PC-9 (cell line): ENCODE data around the gene NUDT3. TPM values are rescaled to one million over a fixed set of nuclear protein-coding genes. Genes with fewer than 3 reads are reported as not detected.

ENCODE experiments used
- BruUV-seq: library from RNA; stranded (reverse); fragments of 400-500 nt; replicated peaks from 2 replicates; lab custom pipeline; 2021; lab: Mats Ljungman, UMichigan
- CTCF ChIA-PET: fragments of 300-600 bp; sonication (Branson Sonifier 250); formaldehyde crosslinking; loops from one replicate; lab custom pipeline; 2022; ENCODE audit warnings: antibody characterized with exemption; lab: Charles Lee
- POLR2A ChIA-PET: fragments of 300-600 bp; sonication (Branson Sonifier 250); formaldehyde crosslinking; loops from one replicate; lab custom pipeline; 2022; ENCODE audit warnings: antibody characterized with exemption; ENCODE audit not compliant: unreplicated experiment; lab: Charles Lee
- DNase-seq, 2 experiments: peaks; one replicate each; pipeline versions ENCODE4 v3.0.0 to v3.0.0-alpha.2; 2015 to 2022; ENCODE audit warnings: mixed read lengths in 1 of 2
- H2AFZ ChIP-seq: fragments of 200-600 bp; sonication (generic); 2 replicates; pipeline ENCODE4 v1.8.1; 2017; ENCODE audit warnings: antibody characterized with exemption
- H3F3A ChIP-seq: fragments of 200-600 bp; sonication (generic); 2 replicates; pipeline ENCODE4 v1.8.1; 2017; ENCODE audit warnings: antibody characterized with exemption, mild to moderate bottlenecking, low read depth; ENCODE audit not compliant: insufficient read depth
- H3K27ac ChIP-seq: fragments of 200-600 bp; sonication (generic); 2 replicates; pipeline ENCODE4 v1.6.1; 2016; ENCODE audit warnings: mixed run types
- H3K27me3 ChIP-seq: fragments of 200-600 bp; sonication (generic); 2 replicates; pipeline ENCODE4 v1.6.1; 2016; ENCODE audit warnings: low read depth, mixed run types; ENCODE audit not compliant: insufficient read depth
- H3K36me3 ChIP-seq: fragments of 200-600 bp; sonication (generic); 2 replicates; pipeline ENCODE4 v1.6.1; 2016; ENCODE audit warnings: low read depth, mixed run types
- H3K4me1 ChIP-seq: fragments of 200-600 bp; sonication (generic); replicated peaks from 2 replicates; pipeline ENCODE4 v1.6.1; 2016; ENCODE audit warnings: mixed run types; ENCODE audit not compliant: insufficient read depth
- H3K4me2 ChIP-seq: fragments of 200-600 bp; sonication (generic); 2 replicates; pipeline ENCODE4 v1.6.1; 2017; ENCODE audit warnings: mixed run types
- H3K4me3 ChIP-seq: fragments of 200-600 bp; sonication (generic); 2 replicates; pipeline ENCODE4 v1.6.1; 2016; ENCODE audit warnings: mixed run types
- H3K79me2 ChIP-seq: fragments of 200-600 bp; sonication (generic); 2 replicates; pipeline ENCODE4 v1.6.1; 2017; ENCODE audit warnings: low read depth, mixed run types
- H3K9me2 ChIP-seq: fragments of 200-600 bp; sonication (generic); 2 replicates; pipeline ENCODE4 v1.8.1; 2017; ENCODE audit warnings: mild to moderate bottlenecking; ENCODE audit not compliant: insufficient read depth
- H3K9me3 ChIP-seq: fragments of 200-600 bp; sonication (generic); 2 replicates; pipeline ENCODE4 v1.8.1; 2016; ENCODE audit warnings: low read depth; ENCODE audit not compliant: insufficient read depth
- H4K20me1 ChIP-seq: fragments of 200-600 bp; sonication (generic); 2 replicates; pipeline ENCODE4 v1.8.1; 2017; ENCODE audit not compliant: insufficient read depth
- EZH2 ChIP-seq: fragments of 200-600 bp; sonication (generic); IDR thresholded peaks from 2 replicates; pipeline ENCODE4 v1.8.0; 2017; ENCODE audit warnings: antibody characterized with exemption, low read depth
- intact Hi-C: fragments of 100-400 bp; cut with micrococcal nuclease; formaldehyde crosslinking; loops from one replicate; pipeline ENCODE4 v1.10.0; 2022; ENCODE audit not compliant: unreplicated experiment
- total RNA-seq: library from RNA; stranded (reverse); gene quantifications from 2 replicates; pipeline ENCODE4 v1.2.3, GENCODE V29; 2021
- TF ChIP-seq, protein P1 (sequence below): fragments of 200-600 bp; sonication (generic); conservative IDR thresholded peaks from 2 replicates; pipeline ENCODE4 v1.6.1; 2017; ENCODE audit warnings: mixed run types, antibody characterized with exemption, mild to moderate bottlenecking, moderate library complexity

Gene NUDT3
- total RNA-seq, 1 experiment from 2014 or later, result 19.1 TPM

DNA sequence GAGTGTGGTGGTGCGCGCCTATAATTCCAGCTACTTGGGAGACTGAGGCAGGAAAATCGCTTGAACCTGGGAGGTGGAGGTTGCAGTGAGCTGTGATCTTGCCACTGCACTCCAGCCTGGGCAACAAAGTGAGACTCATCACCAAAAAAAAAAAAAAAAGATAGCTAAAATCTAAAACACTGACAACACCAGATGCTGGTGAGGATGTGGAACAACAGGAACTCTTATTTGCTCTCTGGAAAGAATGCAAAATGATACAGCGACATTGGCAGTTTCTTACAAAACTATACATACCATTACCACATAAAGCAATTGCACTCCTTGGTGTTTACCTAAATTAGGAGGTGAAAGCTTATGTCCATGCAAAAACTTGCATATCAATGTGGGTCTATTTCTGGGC, 80.2 kb downstream of the NUDT3 start:
- no peaks in the 10 kb centered on the region; the same call in 1 of the 2 replicates for H3K36me3 ChIP-seq
- H3K4me3 ChIP-seq, result no peak overlapping the region
- ChIA-PET POLR2A (no interaction called here), CTCF (interaction anchor here (0.6 kb wide), 1 partner anchor 33 kb away, joined by 8 read pairs; no protein-coding TSS in a partner anchor)
- BruUV-seq, result no TSS peak
- peaks cover under 1% of the 10 kb centered on the region; the same call in 1 of the 2 replicates for H3K4me1 ChIP-seq
- intact Hi-C loops, result no loop called here
- no peaks in the 10 kb centered on the region for H3K27me3 ChIP-seq
- H3K9me2 ChIP-seq, result no peaks in the 10 kb centered on the region
- TF ChIP-seq, protein P1, sequence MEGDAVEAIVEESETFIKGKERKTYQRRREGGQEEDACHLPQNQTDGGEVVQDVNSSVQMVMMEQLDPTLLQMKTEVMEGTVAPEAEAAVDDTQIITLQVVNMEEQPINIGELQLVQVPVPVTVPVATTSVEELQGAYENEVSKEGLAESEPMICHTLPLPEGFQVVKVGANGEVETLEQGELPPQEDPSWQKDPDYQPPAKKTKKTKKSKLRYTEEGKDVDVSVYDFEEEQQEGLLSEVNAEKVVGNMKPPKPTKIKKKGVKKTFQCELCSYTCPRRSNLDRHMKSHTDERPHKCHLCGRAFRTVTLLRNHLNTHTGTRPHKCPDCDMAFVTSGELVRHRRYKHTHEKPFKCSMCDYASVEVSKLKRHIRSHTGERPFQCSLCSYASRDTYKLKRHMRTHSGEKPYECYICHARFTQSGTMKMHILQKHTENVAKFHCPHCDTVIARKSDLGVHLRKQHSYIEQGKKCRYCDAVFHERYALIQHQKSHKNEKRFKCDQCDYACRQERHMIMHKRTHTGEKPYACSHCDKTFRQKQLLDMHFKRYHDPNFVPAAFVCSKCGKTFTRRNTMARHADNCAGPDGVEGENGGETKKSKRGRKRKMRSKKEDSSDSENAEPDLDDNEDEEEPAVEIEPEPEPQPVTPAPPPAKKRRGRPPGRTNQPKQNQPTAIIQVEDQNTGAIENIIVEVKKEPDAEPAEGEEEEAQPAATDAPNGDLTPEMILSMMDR, result no peak
- TF ChIP-seq EZH2, result no peak
- H3K9me3 ChIP-seq, result no peaks in the 10 kb centered on the region
- H3K79me2 ChIP-seq, result peaks cover 61% of the 10 kb centered on the region
- H3F3A ChIP-seq, result peaks cover under 1% of the 10 kb centered on the region; the same call in 1 of the 2 replicates
- H3K27ac ChIP-seq, result no peak overlapping the region
- H3K4me2 ChIP-seq, result no peak overlapping the region
- no peak for DNase-seq
- peaks cover 4% of the 10 kb centered on the region for H4K20me1 ChIP-seq
- no peak overlapping the region for H2AFZ ChIP-seq

DNA sequence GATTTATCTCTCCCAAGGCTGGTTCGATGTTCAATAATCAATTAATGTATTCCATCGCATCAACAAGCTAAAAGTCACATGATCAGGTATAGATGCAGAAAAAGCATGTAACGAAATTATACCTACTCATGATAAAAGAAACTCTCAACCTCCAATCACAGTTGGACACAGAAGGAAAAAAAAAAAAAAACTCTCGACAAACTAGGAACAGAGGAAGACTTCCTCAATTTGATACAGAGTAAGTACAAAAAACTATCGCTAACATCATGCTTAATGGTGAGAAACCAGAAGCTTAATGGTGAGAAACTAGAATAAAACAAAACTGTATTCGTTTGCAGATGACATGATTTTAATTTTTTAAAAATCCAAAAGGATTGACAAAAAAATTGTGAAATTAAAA, 81.7 kb downstream of the NUDT3 start:
- Histone ChIP-seq H3K36me3 (no peaks in the 10 kb centered on the region), H3K27ac (no peak overlapping the region), H3K79me2 (peaks cover 48% of the 10 kb centered on the region), H4K20me1 (peaks cover 4% of the 10 kb centered on the region), H3K9me3 (no peaks in the 10 kb centered on the region), H3K4me3 (no peak overlapping the region), H3K4me1 (no peaks in the 10 kb centered on the region), H3K4me2 (no peak overlapping the region), H2AFZ (no peak overlapping the region), H3K27me3 (no peaks in the 10 kb centered on the region), H3F3A (no peaks in the 10 kb centered on the region), H3K9me2 (no peaks in the 10 kb centered on the region)
- TF ChIP-seq EZH2, result no peak
- intact Hi-C loops, result no loop called here
- ChIA-PET CTCF (interaction anchor here (0.7 kb wide), 1 partner anchor 34 kb away, joined by 6 read pairs; no protein-coding TSS in a partner anchor), POLR2A (no interaction called here)
- no TSS peak for BruUV-seq
- DNase-seq, result no peak

DNA sequence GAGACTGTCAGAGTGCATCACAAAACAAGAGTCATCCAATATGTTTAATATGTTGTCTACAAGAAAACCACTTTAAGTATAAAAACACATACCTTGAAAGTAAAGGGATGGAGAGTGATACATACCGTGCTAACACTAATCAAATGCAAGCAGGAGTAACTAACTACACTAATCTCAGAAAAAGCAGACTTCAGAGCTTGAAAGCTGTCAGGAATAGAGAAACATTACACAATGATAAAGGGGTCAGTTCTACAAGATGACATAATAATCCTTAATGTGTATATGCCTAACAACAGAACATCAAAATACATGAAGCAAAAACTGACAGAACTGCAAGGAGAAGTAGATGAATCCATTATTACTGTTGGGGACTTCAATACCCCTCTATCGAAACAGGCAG, 84.0 kb downstream of the NUDT3 start:
- peaks cover 10% of the 10 kb centered on the region for H4K20me1 ChIP-seq
- intact Hi-C loops, result no loop called here
- BruUV-seq, result no TSS peak

More for the DNA sequence above, 84.0 kb downstream of the NUDT3 start:
- POLR2A ChIA-PET, result no interaction called here
- Histone ChIP-seq H3K4me2 (no peak overlapping the region), H3K36me3 (no peaks in the 10 kb centered on the region), H3K79me2 (peaks cover 40% of the 10 kb centered on the region), H3F3A (no peaks in the 10 kb centered on the region), H3K9me2 (no peaks in the 10 kb centered on the region), H3K4me3 (no peak overlapping the region), H3K4me1 (no peaks in the 10 kb centered on the region), H3K27ac (no peak overlapping the region), H3K9me3 (no peaks in the 10 kb centered on the region), H2AFZ (no peak overlapping the region), H3K27me3 (no peaks in the 10 kb centered on the region)
- CTCF ChIA-PET, result no interaction called here
- TF ChIP-seq, protein P1, result no peak
- TF ChIP-seq EZH2, result no peak
- no peak for DNase-seq
